K562 (cell line): Measurements from ENCODE around the gene EML3. TPM values are rescaled to one million over a fixed set of nuclear protein-coding genes. Genes with fewer than 3 reads are reported as not detected.

Source experiments
- BRD9 ChIP-seq: fragments of 450-650 bp; IDR thresholded peaks from 2 replicates; pipeline ENCODE4 v1.6.1; 2018; ENCODE audit warnings: low read depth; ENCODE audit not compliant: partially characterized antibody
- CLOCK ChIP-seq: fragments of 250-450 bp; sonication (Bioruptor Pico); IDR thresholded peaks from 2 replicates; pipeline ENCODE4 v1.4.0; 2020; ENCODE audit warnings: mild to moderate bottlenecking, moderate library complexity, borderline replicate concordance
- E2F4 ChIP-seq: sonication (generic); formaldehyde crosslinking; IDR thresholded peaks from 2 replicates; pipeline ENCODE4 v1.8.0; 2022; ENCODE audit warnings: mild to moderate bottlenecking, low read depth, missing genetic modification reagents
- ERF ChIP-seq: fragments of 450-650 bp; formaldehyde crosslinking; IDR thresholded peaks from 2 replicates; pipeline ENCODE4 v1.4.0; 2020; ENCODE audit warnings: mild to moderate bottlenecking, mixed read lengths
- EWSR1 ChIP-seq: fragments of 450-650 bp; IDR thresholded peaks from 2 replicates; pipeline ENCODE4 v1.6.1; 2018; ENCODE audit warnings: borderline replicate concordance, mild to moderate bottlenecking, low read depth, moderate library complexity; ENCODE audit not compliant: partially characterized antibody
- FOXK2 ChIP-seq, 2 experiments: fragments of 450-650 bp; IDR thresholded peaks in 1 of 2; conservative IDR thresholded peaks in 1 of 2; 2 replicates each; pipeline ENCODE4 v1.6.1; 2016; ENCODE audit warnings: low read depth in 2 of 2, mild to moderate bottlenecking in 1 of 2
- MAZ ChIP-seq, 2 experiments: fragments of 450-650 bp in 1 of 2; sonication (generic) in 1 of 2; formaldehyde crosslinking; IDR thresholded peaks in 1 of 2; conservative IDR thresholded peaks in 1 of 2; 2 replicates each; pipeline versions ENCODE4 v1.4.0 to v1.5.0; 2020; ENCODE audit warnings: mild to moderate bottlenecking in 1 of 2, missing genetic modification reagents in 1 of 2
- MECOM ChIP-seq: fragments of 250-450 bp; sonication (Bioruptor Pico); IDR thresholded peaks from 2 replicates; pipeline ENCODE4 v1.8.0; 2022; ENCODE audit warnings: inconsistent platforms
- NFE2L1 ChIP-seq: fragments of 450-650 bp; IDR thresholded peaks from 2 replicates; pipeline ENCODE4 v1.6.1; 2016; ENCODE audit warnings: missing genetic modification characterization, low read depth, mild to moderate bottlenecking, missing compliant biosample characterization, moderate library complexity, borderline replicate concordance
- PTTG1 ChIP-seq: fragments of 450-650 bp; IDR thresholded peaks from 2 replicates; pipeline ENCODE4 v1.6.1; 2016; ENCODE audit warnings: low read depth, mild to moderate bottlenecking, missing genetic modification characterization, missing compliant biosample characterization
- RUNX1 ChIP-seq: sonication (generic); IDR thresholded peaks from 2 replicates; pipeline ENCODE4 v1.6.1; 2016; ENCODE audit warnings: antibody characterized with exemption, low read depth
- SMARCA4 ChIP-seq: fragments of 450-650 bp; IDR thresholded peaks from 2 replicates; pipeline ENCODE4 v1.6.1; 2016
- UBTF ChIP-seq, 2 experiments: IDR thresholded peaks; 2 replicates each; pipeline ENCODE4 v1.6.1; 2012; ENCODE audit warnings: improper control_type of control experiment in 2 of 2, low read depth in 2 of 2, low read length in 2 of 2, borderline replicate concordance in 1 of 2
- ZBTB49 ChIP-seq: sonication (generic); formaldehyde crosslinking; IDR thresholded peaks from 2 replicates; pipeline ENCODE4 v1.8.0; 2022; ENCODE audit warnings: missing genetic modification reagents, mild to moderate bottlenecking, borderline replicate concordance
- ZNF589 ChIP-seq: fragments of 200-800 bp; sonication (Bioruptor generic); IDR thresholded peaks from 2 replicates; pipeline ENCODE4 v1.6.1; 2016; ENCODE audit warnings: low read depth, missing genetic modification characterization, missing compliant biosample characterization
- polyA plus RNA-seq, 8 experiments: library from polyadenylated mRNA; depleted of rRNA in 4 of 8; stranded (reverse) in 5 of 8; unstranded in 3 of 8; fragments of >200 nt; fragmentation: Nextera tagmentation in 2 of 8; fragmentation: Illumina TruSeq in 1 of 8; extraction: Ambion mirVana in 2 of 8; extraction: Trizol in 1 of 8; gene quantifications; 2 replicates each; pipeline versions ENCODE4 v1.2.1 to v1.2.3, GENCODE V29; 2011 to 2014; ENCODE audit warnings: inconsistent platforms in 1 of 8, missing spikeins in 1 of 8
- total RNA-seq, 7 experiments: library from RNA; depleted of rRNA in 6 of 7; stranded (reverse); fragments of >200 nt in 6 of 7; fragmentation: Illumina TruSeq in 2 of 7; extraction: Trizol in 2 of 7; gene quantifications; 2 replicates each; pipeline versions ENCODE4 v1.2.1 to v1.2.3, GENCODE V29; 2011 to 2021; ENCODE audit warnings: low replicate concordance in 1 of 7

EML3 gene
- total and polyA plus RNA-seq, 9 of the 15 experiments (the other 6 are each of a cell fraction or from before 2014, with no cell fraction given) = 0.32 to 90.5 (median 26.4) TPM

GRCh38 chr11:62591448-62592145 lies 21.0 kb downstream of the EML3 start, which contains the start of gene TUT1 (continued):
- TF ChIP-seq ZBTB49 (CRISPR knock-in tag) = no peak
- peak; percentile 93 to 97 for TF ChIP-seq FOXK2 (conservative IDR thresholded peaks at IDR 0.05 in 1 of 2, IDR thresholded peaks at IDR 0.05 in 1 of 2; ENCODE audit: low read depth in 2 of 2)
- TF ChIP-seq ZNF589 = no peak
- TF ChIP-seq BRD9 = no peak
- TF ChIP-seq RUNX1 = no peak
- no peak for TF ChIP-seq E2F4 (CRISPR knock-in tag)
- peak; percentile 70 to 91 for TF ChIP-seq MAZ (CRISPR knock-in tag; conservative IDR thresholded peaks at IDR 0.05 in 1 of 2, IDR thresholded peaks at IDR 0.05 in 1 of 2)
- no peak for TF ChIP-seq EWSR1
- 0 out of 4 replicates have a peak, but pooled peaks of 1 of the 2 experiments have one; percentile 47 for TF ChIP-seq UBTF (IDR thresholded peaks at IDR 0.05; ENCODE audit: borderline replicate concordance in 1 of 2, low read depth in 2 of 2, low read length in 2 of 2)
- TF ChIP-seq CLOCK (CRISPR knock-in tag) = no peak
- no peak for TF ChIP-seq ERF (CRISPR knock-in tag)
- TF ChIP-seq PTTG1 (tag) = no peak
- no peak for TF ChIP-seq NFE2L1 (tag)
- TF ChIP-seq MECOM = no peak
- TF ChIP-seq SMARCA4 = 0 out of 2 replicates have a peak, but pooled peaks have one; percentile 20
